CD4-positive, alpha-beta T cell treated with Interleukin-10 for 1 hour (primary cell): Measurements from ENCODE around the gene SPATS2L.
A peak's percentile ranks its signal among the peaks of the same experiment; 100 is the strongest.

Experiments used
- DNase-seq: peaks from one replicate; pipeline ENCODE4 v3.0.0-alpha.2; 2020

The SPATS2L gene

DNA sequence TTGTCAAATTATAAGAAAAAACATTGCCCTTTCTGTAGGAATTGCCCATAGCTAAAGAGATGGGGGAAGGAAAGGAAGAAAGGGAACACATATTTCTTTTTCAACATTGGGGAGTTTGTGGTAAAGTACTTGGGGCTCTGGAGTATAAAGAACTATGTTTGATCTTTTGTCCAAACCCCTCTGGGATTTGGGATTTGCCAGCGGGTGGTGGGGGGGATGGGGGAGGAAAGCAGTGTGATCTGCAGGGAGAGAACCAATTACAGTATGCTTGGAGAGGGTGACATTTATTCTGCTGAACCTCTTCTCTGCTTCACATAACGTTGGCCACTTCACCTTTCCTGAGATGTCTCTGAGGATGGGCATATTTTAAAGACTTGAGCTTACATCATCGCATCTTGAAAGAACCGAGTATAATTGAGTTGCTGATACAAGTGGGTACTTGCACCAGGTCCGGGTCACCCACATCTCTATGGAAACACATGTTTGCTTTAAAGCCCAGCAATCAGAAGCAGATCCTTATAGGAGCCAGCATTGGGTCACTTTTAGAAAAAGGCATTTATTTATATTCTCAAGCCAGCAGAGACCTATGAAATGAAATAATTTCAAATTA, 73.1 kb downstream of the SPATS2L start:
- DNase-seq, result no peak

GRCh38 chr2:200380091-200380561, 73.6 kb downstream of the SPATS2L start:
- DNase-seq, result no peak

DNA sequence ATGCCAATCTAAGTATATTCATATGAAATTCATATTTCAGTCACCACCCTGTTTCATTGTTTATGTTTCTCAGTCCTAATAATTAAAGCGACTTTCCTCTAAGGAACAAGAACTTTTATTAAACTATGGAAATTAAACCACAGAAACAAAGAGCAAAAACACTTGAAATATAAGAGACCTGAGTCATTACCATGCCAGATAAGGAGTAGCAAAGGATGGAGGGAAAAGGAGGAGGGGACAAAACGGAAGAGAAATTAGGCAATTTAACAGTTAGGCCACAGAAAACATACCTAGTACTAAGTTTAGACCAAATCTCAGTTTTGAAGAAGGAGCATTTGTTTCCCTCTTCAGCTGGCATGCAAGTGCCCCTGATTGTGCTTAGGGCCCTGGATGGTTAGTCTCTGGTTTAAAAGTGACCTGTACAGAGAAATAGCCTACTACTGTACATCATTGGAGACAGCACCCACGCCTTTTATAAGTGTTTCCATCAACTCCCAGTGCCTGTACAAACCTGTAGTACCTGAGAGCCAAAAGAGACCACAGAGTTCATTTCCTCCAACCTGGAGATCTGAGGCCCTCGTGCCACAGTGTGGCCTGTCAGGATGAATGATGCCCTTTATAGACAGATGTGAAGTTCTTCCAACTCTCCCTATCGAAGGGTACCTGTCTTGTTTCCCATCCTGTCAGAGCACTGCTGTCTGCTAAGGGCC, 74.5 kb downstream of the SPATS2L start:
- DNase-seq, result no peak

DNA sequence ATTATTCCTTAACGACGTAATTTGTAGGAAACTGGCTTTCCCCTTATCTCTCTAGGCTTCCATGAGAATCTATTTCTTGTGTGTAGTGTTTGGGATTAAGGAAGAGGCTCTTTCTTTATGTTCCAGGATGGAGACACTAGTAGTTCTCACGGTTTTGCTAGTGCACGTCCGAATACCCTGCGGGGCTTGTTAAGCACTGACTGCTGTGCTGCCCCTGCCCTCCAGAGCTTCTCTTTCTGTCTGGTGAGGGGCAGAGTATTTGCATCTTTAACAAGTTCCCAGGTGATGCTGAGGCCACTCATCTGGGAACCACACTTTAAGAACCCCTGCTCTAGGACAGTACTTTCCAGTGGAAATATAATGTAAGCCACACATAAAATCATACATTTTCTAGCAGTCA, 76.4 kb downstream of the SPATS2L start:
- DNase-seq, result no peak

DNA sequence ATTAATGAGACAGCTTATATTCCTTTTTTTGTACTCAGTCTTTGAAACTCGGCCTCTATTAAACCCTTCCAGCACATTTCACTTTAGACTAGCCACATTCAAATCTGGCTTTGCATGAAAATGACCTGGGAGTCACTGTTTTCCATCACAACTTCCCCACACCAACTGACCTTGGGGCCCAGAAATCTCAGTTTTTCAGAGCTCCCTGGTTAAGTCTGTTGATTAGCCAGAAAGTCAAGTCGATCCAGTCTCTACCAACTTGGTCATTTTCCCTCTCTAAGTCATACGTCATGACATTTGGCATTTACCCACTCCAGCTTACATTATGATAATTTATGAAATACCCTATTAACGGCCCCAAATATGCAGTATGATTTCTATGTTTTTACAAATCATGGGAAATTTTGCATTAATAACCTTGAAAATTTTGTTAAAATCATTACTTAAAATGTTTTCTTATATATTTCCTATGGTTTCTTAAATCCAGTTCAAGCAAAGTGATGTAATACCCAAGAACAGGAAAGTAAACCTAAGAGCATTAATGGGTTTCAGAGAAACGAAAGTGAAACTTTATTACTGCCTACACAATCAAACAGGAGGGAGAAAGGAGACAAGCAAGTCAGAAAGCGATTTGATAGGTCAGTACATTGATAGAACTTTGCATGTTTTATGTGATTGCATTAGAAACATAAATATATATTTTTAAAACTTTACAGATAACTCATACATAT, 77.1 kb downstream of the SPATS2L start:
- peak; percentile 66 for DNase-seq

GRCh38 chr2:200385063-200385635, 78.7 kb downstream of the SPATS2L start:
- DNase-seq, result no peak

GRCh38 chr2:200393191-200393590, 86.7 kb downstream of the SPATS2L start:
- DNase-seq, result no peak

DNA sequence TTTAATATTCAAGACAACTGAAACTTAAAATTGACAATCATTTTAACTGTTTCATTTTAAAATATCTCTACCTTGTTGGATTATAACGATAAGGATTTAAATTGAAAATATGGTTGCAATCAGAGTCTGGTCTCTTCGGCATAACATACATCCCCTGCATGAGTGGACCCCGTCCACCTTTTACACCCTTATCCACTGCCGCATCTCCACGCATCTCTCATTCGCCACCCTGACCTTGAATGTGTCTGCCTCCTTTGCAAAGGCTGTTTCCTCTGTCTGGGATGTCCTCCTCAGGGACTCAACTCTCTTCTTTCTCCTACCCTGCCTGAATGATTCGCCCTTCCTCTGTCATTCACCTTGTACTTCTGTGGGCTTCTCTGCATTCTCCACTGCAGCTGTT, 87.6 kb downstream of the SPATS2L start:
- DNase-seq, result no peak

DNA sequence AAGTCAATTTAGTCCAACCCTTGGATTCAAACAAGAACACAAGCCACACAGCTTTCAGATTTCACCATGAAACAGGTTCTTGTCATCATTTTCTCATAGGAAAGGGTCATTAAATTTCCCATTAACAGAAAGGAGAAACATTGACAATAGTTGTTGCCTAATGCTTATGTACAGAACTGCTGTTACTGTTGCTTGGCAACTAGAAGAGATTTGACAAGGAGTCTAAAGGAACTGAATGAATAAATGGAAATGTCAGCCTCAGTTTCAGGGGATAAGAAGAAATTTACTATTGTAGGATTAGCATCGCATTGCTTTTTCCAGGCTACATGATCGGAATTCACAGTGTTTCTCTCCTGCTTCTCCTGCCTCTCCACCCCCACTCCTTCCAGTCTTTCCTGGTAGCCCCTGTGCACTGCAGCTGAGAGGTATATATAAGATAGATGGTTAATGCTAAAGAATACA, 90.3 kb downstream of the SPATS2L start:
- no peak for DNase-seq

DNA sequence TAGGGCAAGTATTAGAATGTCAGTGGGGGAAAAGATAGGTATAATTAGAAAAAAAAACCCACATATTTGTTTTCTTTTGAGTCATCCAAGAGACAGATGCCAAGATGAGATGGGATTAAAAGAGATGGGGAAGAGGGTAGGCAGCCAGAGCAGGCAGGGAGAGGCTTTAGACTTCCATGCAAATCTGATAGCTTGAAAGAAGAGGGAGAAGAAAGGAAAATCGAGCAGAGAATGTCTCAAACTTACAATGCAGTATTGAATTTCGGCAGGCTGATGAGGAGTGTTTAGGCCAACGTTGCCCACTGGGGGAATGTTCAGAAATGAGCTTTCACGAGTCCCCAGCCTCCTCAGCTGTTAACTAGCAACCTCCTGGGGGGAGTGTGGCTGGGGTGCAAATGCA, 91.3 kb downstream of the SPATS2L start:
- DNase-seq, result no peak

DNA sequence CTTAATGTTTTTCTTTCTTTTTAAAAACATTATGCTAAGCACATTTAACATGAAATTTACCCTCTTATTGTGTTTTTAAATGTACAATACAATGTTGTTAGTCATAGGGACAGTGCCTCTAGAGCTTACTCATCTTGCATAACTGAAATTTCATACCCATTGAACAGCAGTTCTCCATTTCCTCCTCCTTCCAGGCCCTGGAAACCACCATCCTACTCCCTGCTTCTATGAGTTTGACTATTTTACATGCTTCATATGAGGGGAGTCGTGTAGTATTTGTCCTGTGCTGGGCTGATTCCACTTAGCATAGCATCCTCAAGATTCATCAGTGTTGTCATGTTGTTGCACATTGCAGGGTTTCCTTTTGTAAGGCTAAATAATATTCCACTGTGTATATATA, 92.6 kb downstream of the SPATS2L start:
- DNase-seq, result no peak

- no peak for DNase-seq
These were observed 93.1 kb downstream of the SPATS2L start for GRCh38 chr2:200399636-200400035.

GRCh38 chr2:200403814-200404213, 97.3 kb downstream of the SPATS2L start:
- DNase-seq, result no peak

DNA sequence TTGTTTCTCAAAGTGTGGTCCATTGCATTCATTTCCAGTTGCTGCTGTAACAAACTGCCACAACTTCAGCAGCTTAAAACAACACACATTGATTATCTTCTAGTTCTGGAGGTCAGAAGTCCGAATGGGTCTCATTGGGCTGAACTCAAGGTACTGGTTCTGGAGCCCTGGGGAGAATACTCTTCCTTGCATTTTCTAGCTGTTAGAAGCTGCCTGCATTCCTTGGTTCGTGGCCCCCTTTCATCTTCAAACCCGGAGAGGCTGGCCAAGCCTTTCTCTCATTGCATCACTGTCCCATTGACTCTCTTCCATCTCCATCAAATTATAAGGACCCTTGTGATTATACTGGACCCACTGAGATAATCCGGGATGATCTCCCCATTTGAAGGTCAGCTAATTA, 98.1 kb downstream of the SPATS2L start:
- no peak for DNase-seq

- no peak for DNase-seq
These were observed 99.3 kb downstream of the SPATS2L start for GRCh38 chr2:200405599-200406298.

DNA sequence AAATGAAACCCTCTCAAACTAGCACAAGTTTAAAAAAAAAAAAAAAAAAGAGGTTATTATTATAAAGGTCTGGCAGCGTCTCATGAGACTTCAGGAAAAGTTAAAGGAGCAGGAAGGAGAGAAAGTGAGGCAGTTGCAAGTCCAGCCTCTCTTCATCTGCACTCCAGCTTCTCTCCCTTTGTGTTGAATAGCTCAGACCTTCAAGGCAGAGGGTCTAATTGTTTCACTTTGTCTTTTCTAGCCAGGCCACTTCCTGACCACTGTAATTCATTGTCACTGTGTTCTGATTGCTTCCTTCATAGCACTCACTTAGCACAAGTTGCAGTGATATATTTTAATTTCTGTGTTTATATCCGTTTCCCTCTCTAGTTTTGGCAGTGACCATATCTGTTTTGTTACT, 99.9 kb downstream of the SPATS2L start:
- no peak for DNase-seq

GRCh38 chr2:200408428-200409316, 102.2 kb downstream of the SPATS2L start:
- no peak for DNase-seq

DNA sequence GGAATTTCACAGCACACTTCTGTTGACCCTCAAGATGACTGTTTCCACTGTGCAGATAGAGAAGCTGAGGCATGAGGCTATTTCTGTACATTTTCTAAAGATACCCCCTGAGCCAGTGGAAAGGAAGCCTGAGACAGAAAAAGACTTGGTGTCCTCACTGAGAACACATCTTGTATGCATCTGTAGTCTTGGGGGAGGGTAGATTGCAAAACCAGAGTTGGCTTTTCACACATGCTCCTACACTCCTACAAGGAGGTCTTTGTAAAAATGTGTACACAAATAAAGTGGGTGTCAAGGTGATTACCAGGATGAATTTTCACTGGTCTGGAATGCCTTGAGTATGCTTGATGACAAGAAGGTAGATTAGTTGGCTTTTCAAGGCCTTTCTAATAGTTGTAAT, 105.3 kb downstream of the SPATS2L start:
- DNase-seq, result no peak

GRCh38 chr2:200414367-200414766, 107.9 kb downstream of the SPATS2L start:
- no peak for DNase-seq

DNA sequence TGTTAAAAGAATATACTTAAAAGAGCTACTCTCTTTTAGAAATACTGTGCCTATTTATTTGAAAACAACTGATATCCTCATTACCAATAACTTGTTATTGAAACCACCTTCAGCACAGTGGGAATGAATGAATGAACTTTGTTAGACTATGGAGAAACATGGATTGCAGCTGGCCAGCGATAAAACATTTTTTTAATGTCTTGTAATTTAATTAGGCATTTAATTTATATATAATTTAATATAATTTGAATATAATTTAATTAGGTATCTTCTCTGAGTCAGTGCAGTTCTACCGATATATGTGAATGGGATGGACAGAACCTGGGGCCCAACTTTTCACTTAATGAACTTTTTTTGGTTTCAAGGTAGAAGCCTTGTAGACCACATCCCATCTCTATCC, 109.0 kb downstream of the SPATS2L start:
- DNase-seq, result no peak

DNA sequence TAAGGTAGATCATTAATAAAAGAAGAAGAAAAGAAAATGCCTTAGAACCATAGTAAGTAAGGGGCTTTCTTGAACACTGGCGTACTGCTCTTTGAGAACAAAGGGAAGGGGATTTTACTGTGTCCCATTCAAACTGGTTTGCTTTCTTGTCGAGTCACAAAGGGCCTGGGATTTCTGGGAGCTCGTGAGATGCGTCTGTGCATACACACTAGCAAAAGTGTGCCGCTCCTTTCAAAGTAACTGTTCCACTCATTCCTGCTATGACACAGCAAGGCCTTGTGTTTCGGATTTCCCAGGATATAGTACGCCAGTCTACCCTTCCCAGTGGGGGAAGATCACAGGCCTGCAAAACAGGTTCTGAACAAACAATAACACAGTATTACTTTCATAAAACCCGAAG, 110.4 kb downstream of the SPATS2L start:
- no peak for DNase-seq

DNA sequence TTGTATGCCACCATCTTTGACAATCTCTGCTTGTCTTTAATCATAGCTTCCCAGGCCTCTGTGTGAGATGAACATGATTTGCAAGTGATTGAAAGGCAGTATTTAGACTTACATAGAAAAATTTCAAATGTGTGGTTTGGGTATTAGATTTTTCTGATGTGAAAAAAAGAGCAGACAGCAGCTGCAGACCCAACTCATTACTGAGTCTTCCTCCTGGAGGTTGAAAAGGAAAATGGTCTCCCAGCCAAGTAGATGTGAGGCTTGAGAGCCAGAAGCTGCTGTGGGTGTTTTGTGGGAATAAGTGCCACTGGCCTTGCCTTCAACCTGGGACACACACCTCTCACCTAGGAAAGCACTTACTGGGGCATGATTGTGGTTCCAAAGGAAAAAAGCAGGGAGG, 110.9 kb downstream of the SPATS2L start:
- no peak for DNase-seq
